Right forelimb (tissue), 1 donor: ENCODE results near the gene MNX1.

Source experiments
- DNase-seq: peaks from one replicate; pipeline ENCODE4 v3.0.0-alpha.2; 2018

Gene MNX1

GRCh38 chr7:157014635-157015555 lies 4.4 kb upstream of the MNX1 start:
- DNase-seq = no peak

GRCh38 chr7:157013602-157014549 lies 3.4 kb upstream of the MNX1 start:
- DNase-seq = no peak

- no peak for DNase-seq
These were observed 2.6 kb upstream of the MNX1 start for GRCh38 chr7:157013101-157013500.

- DNase-seq = peak; percentile 26
These were observed 1.7 kb upstream of the MNX1 start for GRCh38 chr7:157012113-157012547.

GRCh38 chr7:157011333-157012112 lies 1.1 kb upstream of the MNX1 start:
- peak; percentile 37 for DNase-seq

- DNase-seq = no peak
These were observed 480 bp downstream of the MNX1 start for GRCh38 chr7:157009778-157010587.

GRCh38 chr7:157009170-157009777 lies 1.2 kb downstream of the MNX1 start:
- DNase-seq = peak; percentile 33

- DNase-seq = peak; percentile 39
These were observed 2.0 kb downstream of the MNX1 start for GRCh38 chr7:157008206-157009169.

- DNase-seq = peak; percentile 22
These were observed 2.9 kb downstream of the MNX1 start for GRCh38 chr7:157007470-157008066.

- DNase-seq = peak; percentile 22
These were observed 3.5 kb downstream of the MNX1 start for GRCh38 chr7:157006829-157007469.

- DNase-seq = peak; percentile 20
These were observed 4.2 kb downstream of the MNX1 start for GRCh38 chr7:157006205-157006747.

GRCh38 chr7:157005456-157006204 lies 4.8 kb downstream of the MNX1 start:
- DNase-seq = peak; percentile 30

- peak; percentile 29 for DNase-seq
These were observed 5.7 kb downstream of the MNX1 start for GRCh38 chr7:157004521-157005455.

- peak; percentile 45 for DNase-seq
These were observed 6.5 kb downstream of the MNX1 start for GRCh38 chr7:157003756-157004520.

- no peak for DNase-seq
These were observed 7.1 kb downstream of the MNX1 start for GRCh38 chr7:157003445-157003755.

GRCh38 chr7:157002819-157003421 lies 7.5 kb downstream of the MNX1 start:
- DNase-seq = peak; percentile 38
